ENCODE results near the gene ATG10.
"Not testable (repeated sequence)": the region's sequence is repeated elsewhere in the genome, so short reads cannot be mapped to it uniquely, and the experiment has no call there.

The ATG10 gene

DNA sequence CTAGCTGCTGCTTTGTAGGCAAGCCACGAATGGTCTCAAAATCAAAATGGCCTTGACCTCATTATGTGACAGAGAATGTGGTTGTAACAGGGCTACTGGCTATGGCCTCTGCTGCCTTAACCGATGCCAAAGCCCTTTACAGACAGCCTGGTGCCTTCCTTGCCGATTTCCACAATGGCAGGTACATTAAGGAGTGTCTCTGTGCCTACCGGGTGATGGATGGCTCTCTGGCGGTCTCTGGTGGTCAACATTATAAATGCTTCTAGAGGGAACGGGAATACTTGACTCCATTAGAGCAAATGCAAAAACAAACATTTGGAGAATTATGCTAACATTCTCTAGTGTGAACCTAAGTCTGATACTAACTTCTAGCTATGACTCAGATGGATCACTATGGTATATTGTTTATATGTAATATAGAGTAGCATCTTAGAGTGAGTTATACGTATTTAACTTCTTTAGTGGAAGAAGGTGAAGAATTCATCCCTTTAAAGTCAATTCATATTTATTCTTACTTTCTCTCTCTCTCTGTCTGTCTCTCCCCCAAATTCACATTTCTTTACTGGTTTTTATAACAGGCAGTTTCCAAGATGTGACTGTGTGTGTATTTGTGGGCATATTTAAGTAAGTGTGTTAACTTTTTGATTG is 253.8 kb downstream of the ATG10 start:
- DNase-seq (ENCODE audit: low spot score) = peak; percentile 54

DNA sequence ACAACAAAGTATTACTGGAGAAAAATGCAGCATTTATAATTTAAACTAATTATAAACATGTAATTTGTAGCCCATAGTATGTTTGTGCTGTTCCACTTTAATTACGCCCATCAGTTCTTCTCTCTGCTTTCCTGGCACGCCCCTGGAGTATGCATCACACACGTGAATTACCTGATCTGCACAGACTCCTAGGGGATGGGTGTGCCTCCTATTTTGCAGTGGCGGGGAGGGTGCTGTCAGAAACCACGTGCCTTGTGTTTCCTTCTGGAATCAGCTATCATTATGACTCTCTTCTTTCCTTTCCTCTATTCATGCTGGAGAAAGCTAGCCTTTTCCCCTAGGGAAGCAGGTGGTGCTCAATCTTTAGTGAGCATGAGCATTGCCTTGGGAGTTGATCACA is 263.1 kb downstream of the ATG10 start:
- DNase-seq (ENCODE audit: low spot score) = no peak

DNA sequence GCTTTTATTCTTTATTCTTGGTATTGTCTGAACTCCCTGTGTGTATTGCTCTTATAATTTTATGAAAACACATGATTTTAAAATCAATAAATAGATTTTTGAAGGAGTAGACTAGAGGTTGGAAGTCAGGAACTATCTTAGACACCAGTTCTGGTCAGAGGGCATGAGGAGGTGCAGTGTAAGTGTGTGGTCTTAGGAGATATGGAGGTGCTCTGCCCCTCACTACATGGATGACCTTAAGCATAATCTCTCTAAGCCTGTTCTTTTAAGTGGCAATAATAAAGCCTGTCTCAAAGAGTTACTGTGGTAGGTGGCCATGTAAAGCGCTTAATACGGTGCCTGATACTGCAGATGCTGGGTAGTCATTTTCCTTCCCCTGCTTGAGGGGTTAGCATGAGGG is 272.3 kb downstream of the ATG10 start:
- DNase-seq (ENCODE audit: low spot score) = no peak

DNA sequence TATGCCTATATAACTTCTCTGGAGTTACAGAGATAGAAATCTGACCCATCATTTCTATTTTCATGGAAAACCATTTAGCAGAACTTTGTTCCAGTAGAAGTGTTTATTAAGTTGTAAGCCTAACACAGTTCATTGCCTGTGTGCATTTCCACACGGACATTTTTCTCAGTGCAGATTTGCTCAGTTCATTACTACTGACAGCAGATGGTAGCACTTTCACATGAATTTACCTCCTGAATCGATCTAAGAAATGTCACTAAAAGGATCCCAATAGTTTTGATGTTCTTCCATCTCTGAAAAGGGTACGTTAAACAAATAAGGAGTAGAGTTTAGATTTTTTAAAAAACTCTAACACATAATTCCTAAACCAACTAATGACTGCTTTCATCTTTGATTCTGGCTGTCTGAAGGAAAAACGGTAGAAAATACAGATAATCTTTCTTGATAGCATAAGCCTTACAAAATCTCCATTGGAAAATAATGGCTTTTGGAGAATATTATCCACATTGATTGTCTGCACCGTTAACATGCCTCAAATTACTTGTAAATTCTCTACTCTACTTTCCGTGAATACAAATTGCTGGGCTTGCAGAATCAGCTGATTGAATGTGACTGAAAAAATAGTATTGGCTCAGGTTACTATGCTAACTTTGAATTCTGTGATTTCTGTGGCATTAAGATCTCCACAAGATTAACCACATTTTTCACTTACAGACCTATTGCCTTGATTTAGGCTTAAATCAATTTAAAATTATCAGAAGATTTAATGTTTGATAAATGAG is 273.2 kb downstream of the ATG10 start:
- DNase-seq (ENCODE audit: low spot score) = no peak

DNA sequence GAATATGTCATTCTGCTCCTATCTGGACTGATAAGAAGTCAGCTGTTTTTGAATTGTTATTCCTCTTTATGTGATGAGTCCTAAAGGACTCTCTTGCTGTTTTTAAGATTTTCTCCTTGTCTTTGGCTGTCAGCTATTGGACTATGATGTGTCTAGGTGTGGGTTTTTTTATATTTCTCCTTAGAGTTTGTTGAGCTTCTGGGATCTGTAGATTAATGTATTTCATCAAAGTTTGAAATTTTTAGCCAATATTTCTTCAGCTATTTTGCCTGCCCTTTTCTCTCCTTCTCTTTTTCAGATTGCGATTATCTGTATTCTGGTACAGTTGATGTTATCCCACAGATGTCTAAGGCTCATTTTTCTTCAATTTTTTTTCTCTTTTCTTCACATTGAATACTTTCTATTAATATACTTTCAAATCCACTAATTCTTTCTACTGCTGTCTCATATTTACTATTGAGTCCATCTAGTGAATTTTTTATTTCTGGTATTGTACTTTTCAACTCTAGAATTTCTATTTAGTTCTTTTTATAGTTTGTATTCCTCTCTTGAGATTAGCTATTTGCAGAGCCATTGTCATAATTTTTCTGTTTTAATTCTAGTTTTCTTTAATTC is 275.2 kb downstream of the ATG10 start:
- DNase-seq (ENCODE audit: low spot score) = no peak

DNA sequence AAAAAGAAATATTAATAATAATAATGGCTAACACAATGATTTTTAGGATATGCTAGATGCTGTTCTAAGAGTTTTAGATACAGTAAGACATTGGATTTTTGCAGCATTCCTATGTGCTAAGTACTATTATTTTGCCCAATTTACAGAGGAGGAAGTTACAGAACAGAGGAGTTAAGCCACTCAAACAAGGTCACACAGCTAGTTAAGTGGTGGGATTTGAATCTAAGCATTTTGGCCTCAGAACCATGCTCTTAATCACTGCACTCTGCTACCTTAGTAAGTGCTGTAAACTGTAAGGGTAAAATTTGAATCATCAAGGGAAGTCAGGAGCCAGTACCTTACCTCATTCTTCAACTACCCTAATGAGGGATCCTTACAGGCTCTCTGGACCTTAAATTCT is 280.9 kb downstream of the ATG10 start:
- no peak for DNase-seq (ENCODE audit: low spot score)

DNA sequence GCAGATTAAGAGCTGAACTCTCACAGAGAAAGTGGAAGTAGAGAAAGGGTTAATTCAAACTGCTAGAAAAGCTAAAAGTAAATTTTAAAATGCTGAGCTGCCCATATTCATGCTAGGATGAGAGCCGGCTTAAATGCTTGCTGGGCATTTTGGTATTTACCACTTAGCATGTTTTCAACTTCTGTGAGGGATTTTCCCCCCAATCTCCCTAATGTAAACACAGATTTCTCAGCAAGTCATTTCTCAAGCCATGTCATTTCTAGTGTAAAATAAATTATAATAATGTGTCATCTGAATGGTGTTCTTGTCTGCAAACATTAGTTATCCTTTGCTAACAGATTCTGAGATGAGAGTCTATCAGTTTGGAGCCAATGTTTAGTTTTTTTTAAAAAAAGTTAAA is 284.0 kb downstream of the ATG10 start:
- no peak for DNase-seq (ENCODE audit: low spot score)

DNA sequence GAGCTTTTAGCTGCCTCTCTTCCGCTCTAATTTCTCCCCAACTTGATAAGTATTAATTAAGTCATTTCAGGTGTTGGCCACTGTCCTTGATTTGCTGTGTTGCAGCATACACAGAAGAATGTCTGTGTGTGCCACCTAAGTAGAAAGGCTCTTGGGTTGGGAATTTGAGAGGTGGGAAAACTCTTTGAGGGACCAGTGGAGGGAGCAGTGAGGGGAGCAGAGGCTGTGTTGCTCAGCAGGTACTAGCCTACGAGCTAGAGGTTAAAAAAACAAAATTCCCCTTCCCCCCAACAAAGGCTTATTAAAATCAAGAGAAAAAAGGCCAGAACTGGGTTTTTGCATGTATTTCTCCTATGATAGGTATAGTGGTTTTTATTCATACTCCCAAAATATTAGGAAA is 285.4 kb downstream of the ATG10 start:
- DNase-seq (ENCODE audit: low spot score) = no peak

DNA sequence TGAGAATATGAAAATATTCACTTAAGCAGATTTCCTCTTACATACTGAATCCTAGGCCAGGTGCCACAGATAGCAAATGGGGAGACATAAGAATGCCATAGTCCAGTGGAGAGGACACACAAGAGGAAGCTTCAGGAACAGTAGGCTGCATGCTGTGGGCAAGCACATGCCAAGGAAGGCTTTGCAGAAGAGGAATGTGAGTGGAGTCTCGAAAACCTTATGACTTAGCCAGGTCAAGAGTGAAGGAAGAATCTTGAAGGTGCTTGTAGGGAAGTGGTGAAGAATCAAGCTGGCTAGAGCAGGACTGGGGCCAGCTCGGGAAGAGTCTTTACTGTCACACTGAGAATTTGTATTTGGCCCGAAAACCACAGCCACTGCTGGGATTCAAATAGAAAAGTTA is 285.9 kb downstream of the ATG10 start:
- DNase-seq (ENCODE audit: low spot score) = no peak

DNA sequence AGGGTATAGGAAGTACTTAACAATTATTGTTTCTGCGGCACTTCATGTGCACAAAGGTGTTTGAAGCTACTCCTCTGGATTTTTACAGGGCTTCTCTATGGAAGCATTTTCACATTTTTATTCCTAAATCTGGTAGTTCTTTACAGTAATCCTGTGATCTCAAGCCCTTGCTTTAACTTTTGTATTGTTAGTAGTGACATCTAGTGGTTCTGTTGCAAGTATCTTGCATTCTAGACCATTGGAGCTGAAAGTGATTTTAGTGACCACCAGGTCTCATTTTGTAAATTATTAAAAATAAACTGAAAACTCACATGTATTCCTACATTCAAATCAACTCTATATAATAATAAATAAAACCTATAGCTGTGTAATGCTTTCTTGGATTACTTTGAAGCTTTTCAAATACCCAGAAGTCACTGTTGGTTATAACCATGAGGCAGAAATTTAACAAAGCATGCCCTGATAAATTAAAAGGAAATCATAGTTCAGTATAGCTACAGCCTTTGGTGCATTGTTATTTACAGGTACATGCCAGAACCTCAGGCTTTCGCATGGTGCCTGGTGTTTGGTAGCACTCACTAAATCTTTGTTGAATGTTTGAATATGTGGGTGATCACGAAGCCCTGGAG is 287.5 kb downstream of the ATG10 start:
- no peak for DNase-seq (ENCODE audit: low spot score)

DNA sequence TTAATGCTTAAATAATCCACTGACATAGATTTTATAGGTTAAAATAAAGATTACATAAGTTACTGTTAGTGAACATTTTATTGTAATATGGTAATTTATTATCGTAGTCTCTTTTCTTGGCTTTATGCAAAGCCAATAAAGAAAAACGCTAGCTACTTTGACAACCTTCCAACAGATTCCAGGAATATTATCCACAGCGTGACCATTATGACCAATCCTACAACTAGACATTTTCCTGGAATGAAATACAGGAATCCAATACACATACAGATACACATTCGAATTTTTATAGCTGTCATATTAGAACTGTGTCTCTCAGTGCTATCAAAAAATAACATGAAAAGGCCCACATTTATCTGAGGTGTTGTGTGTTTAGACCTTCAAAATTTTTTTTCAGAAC is 293.2 kb downstream of the ATG10 start:
- DNase-seq (ENCODE audit: low spot score) = no peak

DNA sequence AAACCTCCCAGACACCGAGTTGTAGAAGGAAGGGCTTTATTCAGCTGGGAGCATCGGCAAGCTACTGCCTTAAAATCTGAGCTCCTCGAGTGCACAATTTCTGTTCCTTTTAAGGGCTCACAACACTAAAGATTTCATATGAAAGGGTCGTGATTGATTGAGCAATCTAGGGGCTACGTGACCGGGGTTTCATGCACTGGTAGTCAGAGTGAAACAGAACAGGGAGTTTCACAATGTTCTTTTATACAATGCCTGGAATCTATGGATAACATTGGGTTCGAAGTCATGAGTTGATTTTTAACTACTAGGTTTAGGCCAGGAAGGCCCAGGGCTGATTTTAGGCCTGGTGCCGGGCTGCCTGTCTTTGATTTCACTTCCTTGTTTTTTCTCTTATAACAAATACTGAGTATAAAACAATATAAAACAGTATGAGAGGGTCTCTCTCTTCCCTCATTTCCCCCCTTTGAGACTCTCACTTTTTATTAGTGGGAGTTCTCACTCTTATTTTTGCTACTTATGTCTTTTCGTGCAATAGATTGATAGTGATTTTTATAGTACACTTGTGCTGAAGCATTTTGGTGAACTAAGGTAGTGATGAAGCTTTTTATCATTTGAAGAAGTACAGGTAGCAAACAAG is 295.6 kb downstream of the ATG10 start:
- not testable (repeated sequence) for DNase-seq (ENCODE audit: low spot score)

DNA sequence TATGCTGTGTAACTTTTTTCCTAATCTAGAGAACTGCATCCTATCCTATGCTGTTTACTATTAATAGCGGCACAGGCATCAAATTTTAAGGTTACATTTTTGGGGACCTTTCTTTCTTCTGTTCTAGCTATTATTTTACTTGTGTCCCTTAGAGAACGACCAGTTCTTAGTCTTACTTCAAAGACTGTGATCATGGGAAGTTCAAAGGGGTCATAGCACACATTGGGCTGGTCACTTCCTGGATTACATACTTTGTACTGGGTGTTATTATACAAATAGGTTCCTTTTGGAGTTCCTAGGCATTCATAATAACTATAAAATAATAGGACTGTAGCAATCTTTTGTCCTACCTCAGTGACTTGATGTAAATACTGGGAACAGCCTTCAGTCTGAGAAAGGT is 297.5 kb downstream of the ATG10 start:
- DNase-seq (ENCODE audit: low spot score) = not testable (repeated sequence)

DNA sequence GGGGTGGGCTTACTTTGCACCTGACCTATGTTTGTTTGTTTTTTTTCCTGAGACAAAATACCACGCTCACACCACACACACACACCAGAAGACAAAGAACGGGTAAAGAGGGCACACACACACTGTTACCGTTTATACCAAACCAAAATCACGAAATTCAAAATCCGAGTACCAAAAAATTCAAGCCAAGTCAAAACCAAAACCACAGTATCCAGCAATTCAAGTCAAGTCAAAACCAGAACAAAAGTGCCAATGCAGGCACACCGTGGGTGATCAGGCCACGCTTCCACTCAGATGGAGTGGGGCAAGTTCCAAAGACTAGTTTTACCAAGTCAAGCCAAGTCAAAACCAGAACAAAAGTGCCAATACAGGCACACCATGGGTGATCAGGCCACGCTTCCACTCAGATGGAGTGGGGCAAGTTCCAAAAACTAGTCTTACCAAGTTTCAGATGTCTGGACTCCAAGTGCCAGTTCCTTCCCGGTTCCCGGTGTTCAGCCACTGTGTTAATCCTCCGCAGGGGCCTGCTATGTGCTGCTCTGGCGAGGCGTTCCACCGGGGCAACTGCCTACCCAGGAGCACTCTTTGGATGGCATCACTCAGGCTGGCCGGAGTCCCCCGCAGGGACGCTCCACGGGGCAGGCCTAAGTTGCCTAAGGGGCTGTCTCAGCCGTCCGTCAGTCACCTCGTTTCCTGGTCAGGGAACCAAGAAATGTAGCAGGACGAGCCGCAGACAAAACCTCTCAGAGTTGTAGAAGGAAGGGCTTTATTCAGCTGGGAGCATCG is 300.9 kb downstream of the ATG10 start:
- not testable (repeated sequence) for DNase-seq (ENCODE audit: low spot score)

DNA sequence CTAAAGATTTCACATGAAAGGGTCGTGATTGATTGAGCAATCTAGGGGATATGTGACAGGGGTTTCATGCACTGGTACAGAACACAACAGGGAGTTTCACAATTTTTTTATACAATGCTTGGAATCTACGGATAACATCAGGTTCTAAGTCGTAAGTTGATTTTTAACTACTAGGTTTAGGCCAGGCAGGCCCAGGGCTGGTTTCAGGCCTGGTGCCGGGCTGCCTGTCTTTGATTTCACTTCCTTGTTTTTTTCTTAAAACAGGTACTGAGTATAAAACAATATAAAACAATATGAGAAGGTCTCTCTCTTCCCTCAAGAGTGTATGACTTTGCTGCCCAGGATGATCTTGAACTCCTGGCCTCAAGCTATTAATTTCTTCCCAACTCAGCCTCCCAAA is 301.6 kb downstream of the ATG10 start:
- DNase-seq (ENCODE audit: low spot score) = not testable (repeated sequence)

DNA sequence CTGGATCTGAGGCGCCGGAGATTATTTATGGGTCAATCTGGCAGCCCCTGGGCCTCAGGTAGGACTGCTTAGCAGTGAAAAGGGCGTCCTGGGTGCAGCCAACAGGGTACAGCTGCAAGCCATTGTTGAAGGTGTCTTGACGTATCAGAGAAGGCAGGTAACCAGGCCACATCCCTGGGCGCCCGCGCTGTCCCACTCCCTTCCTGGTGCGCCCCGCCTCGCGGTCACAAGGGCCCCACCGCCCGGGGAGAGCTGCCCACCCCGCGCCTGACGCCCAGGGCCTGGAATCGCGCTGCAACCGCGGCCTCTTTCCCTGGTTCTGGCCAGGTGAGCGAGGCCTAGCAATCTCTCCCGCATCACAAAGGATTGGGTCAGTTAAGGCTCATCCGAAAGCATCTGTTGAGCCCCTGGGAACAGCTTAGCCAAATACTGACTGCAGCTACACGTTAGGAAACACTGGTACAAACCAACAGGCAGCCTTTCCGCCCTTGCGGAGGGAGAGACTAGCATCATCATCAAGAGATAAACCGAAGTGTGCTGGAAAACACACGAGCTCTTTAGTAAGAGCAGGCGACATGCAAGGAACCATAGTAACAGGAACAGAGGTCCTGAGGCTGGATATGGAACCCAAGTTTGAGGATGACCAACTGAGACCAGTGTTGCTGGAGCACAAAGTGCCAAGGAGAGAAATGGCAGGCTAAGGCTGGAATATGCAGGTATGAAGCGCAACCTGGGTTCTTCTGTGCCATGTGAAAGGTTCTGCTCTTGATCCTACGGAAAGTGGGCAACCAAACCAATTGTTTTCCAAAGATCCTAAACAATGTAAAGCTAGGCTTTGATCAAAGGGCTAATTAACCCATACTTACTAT is 302.8 kb downstream of the ATG10 start:
- no peak for DNase-seq (ENCODE audit: low spot score)

DNA sequence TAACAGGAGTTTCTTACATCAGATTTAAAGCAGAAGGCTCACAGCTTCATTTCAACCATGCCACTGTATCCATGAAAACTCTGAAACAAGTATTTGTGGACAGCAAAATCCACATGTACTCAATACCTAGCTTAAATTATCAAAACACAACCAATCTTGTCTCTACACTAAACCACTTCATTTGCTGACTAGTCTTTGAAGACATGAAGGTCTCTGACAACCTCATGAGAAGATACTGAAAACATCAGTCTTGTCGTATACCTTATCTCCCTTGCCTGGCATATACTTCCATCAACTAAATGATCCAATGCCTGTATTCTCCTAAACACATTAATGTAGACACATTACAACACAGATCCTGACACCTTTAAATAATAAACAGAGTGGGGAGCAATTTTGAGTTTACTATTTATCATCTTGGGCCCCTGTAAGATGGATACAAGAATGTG is 303.4 kb downstream of the ATG10 start:
- DNase-seq (ENCODE audit: low spot score) = no peak

DNA sequence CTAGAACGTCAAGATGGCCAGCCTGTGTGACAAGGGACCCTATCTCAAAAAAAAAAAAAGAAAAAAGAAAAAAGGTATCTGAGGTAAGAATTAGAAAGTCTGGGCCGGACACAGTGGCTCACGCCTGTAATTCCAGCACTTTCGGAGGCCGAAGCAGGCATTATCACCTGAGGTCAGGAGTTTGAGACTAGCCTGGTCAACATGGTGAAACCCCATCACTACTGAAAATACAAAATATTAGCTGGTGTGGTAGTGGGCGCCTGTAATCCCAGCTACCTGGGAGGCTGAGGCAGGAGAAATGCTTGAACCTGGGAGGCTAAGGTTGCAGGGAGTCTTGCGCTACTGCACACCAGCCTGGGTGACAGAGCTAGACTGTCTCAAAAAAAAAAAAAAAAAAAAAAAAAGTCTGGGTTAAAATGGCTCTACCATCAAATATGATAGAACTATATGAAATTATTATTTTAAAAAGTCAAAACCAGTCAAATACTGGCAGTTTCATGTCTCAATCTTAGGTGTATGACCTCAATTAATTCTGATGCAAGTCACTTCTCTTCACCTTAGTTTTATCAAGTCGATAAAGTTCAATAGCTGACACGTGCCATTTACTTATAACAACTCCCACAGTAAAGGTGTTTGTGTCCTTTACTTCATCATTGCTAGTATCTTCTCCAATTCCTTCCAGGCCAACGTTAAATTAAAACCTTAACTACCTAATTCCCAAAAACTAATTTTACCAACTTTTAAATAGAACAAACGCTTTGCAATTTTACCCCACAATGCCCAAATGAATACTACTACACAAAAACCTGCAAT is 305.2 kb downstream of the ATG10 start:
- DNase-seq (ENCODE audit: low spot score) = no peak

DNA sequence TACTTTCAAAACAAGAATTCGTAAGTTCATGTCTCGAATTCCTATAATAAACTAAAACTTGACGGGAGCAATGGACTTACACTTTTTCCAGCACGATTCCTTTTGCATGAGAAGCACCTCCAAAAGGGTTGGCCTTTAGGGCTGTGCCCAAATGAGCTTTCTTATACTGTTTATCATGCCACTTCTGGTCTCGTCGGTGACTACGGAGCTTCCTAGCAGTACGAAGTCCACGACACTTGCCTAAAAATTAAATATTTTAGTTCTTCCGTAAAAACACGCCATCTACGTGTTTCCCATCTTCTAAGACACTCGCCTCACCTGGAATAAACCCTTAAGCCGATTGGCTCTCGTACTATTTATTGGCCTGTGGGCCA is 305.8 kb downstream of the ATG10 start:
- DNase-seq (ENCODE audit: low spot score) = no peak

Data from hematopoietic multipotent progenitor cell treated with erythropoietin and hydrocortisone succinate and interleukin-3 and kit ligand, for 17 days (in vitro differentiated cells).